A673 (cell line): ENCODE measurements around the gene ATF4.

ENCODE experiments used
- EZH2 ChIP-seq: fragments of 200-600 bp; sonication (generic); IDR thresholded peaks from 2 replicates; pipeline ENCODE4 v1.6.1; 2017; ENCODE audit warnings: borderline replicate concordance, low read depth, mild to moderate bottlenecking, mixed read lengths, antibody characterized with exemption, low read length; ENCODE audit not compliant: poor library complexity, severe bottlenecking
- TF ChIP-seq, protein P1 (sequence below): fragments of 300-800, 200-600 bp; sonication (generic); conservative IDR thresholded peaks from 2 replicates; pipeline ENCODE4 v1.5.1; 2017; ENCODE audit warnings: low read depth, mild to moderate bottlenecking, antibody characterized with exemption, low read length, moderate library complexity, mixed read lengths

DNA sequence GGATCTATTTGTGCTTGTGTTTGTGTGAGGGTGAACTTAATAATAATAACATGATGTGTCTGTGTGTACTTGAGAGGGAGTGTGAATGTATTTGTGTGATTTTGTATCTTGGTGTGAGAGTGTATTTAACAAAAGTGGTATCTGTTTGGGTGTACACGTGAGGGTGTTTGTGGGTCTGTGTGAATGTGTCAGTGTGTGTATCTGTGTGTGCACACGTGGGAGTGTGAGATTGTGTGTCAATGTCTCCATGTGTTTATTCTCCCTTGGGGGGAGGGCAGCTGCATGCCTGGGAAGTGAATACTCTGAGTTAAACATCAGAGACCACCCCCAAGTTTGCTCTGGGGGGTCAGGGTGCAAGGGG, 27.2 kb downstream of the ATF4 start:
- TF ChIP-seq, protein P1, sequence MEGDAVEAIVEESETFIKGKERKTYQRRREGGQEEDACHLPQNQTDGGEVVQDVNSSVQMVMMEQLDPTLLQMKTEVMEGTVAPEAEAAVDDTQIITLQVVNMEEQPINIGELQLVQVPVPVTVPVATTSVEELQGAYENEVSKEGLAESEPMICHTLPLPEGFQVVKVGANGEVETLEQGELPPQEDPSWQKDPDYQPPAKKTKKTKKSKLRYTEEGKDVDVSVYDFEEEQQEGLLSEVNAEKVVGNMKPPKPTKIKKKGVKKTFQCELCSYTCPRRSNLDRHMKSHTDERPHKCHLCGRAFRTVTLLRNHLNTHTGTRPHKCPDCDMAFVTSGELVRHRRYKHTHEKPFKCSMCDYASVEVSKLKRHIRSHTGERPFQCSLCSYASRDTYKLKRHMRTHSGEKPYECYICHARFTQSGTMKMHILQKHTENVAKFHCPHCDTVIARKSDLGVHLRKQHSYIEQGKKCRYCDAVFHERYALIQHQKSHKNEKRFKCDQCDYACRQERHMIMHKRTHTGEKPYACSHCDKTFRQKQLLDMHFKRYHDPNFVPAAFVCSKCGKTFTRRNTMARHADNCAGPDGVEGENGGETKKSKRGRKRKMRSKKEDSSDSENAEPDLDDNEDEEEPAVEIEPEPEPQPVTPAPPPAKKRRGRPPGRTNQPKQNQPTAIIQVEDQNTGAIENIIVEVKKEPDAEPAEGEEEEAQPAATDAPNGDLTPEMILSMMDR, result no peak
- TF ChIP-seq EZH2, result no peak
